GM10248 (cell line): Measurements from ENCODE around the gene CFLAR.
"Not testable (repeated sequence)": the region's sequence is repeated elsewhere in the genome, so short reads cannot be mapped to it uniquely, and the experiment has no call there.

Experiments used
- CTCF ChIA-PET: fragments of 300-600 bp; sonication (Branson Sonifier 250); formaldehyde crosslinking; extraction: SDS; loops from one replicate; lab custom pipeline; 2021; ENCODE audit warnings: antibody characterized with exemption; lab: Yijun Ruan, JAX
- POLR2A ChIA-PET: fragments of 350-650 bp; sonication (Branson Sonifier 250); formaldehyde crosslinking; extraction: SDS; loops from one replicate; lab custom pipeline; 2020; ENCODE audit warnings: antibody characterized with exemption; lab: Yijun Ruan, JAX
- DNase-seq: peaks from one replicate; pipeline ENCODE4 v3.0.0; 2012; ENCODE audit errors: extremely low spot score
- TF ChIP-seq, protein P1 (sequence below): IDR thresholded peaks from 2 replicates; pipeline ENCODE4 v1.5.1; 2012; ENCODE audit warnings: mild to moderate bottlenecking, low read depth; ENCODE audit errors: extremely low read depth, missing control alignments, control extremely low read depth

CFLAR gene

DNA sequence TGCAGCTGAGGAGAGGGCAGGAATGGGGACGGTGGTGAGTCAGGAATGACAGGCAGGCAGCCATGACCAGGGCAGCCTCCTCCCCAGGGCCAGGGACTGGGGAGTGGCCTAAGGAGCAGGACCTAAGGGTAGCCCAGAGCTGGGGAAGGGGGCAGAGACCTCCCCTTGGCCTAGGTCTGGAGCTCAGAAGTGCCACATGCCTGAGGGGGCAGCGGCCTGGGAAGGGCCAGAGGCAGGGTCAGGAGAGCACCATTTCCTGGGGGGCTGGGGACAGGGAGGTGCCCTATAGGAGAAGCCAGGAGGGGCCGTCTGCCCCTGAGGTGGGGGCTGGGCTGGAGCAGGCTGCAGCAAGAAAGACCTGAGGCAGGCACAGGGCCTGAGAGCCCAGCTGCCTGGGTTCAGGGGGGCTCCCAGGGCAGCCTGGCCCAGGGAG is 20.9 kb downstream of the CFLAR start:
- ChIA-PET POLR2A (interaction anchor here (0.5 to 2.7 kb wide), 6 partner anchors 8 to 291 kb away, joined by 3 to 10 read pairs (median 6); no protein-coding TSS in a partner anchor), CTCF (interaction anchor here (0.8 to 1.2 kb wide), 4 partner anchors 9 to 68 kb away, joined by 3 to 4 read pairs (median 4); no protein-coding TSS in a partner anchor)
- TF ChIP-seq, protein P1, sequence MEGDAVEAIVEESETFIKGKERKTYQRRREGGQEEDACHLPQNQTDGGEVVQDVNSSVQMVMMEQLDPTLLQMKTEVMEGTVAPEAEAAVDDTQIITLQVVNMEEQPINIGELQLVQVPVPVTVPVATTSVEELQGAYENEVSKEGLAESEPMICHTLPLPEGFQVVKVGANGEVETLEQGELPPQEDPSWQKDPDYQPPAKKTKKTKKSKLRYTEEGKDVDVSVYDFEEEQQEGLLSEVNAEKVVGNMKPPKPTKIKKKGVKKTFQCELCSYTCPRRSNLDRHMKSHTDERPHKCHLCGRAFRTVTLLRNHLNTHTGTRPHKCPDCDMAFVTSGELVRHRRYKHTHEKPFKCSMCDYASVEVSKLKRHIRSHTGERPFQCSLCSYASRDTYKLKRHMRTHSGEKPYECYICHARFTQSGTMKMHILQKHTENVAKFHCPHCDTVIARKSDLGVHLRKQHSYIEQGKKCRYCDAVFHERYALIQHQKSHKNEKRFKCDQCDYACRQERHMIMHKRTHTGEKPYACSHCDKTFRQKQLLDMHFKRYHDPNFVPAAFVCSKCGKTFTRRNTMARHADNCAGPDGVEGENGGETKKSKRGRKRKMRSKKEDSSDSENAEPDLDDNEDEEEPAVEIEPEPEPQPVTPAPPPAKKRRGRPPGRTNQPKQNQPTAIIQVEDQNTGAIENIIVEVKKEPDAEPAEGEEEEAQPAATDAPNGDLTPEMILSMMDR: no peak

DNA sequence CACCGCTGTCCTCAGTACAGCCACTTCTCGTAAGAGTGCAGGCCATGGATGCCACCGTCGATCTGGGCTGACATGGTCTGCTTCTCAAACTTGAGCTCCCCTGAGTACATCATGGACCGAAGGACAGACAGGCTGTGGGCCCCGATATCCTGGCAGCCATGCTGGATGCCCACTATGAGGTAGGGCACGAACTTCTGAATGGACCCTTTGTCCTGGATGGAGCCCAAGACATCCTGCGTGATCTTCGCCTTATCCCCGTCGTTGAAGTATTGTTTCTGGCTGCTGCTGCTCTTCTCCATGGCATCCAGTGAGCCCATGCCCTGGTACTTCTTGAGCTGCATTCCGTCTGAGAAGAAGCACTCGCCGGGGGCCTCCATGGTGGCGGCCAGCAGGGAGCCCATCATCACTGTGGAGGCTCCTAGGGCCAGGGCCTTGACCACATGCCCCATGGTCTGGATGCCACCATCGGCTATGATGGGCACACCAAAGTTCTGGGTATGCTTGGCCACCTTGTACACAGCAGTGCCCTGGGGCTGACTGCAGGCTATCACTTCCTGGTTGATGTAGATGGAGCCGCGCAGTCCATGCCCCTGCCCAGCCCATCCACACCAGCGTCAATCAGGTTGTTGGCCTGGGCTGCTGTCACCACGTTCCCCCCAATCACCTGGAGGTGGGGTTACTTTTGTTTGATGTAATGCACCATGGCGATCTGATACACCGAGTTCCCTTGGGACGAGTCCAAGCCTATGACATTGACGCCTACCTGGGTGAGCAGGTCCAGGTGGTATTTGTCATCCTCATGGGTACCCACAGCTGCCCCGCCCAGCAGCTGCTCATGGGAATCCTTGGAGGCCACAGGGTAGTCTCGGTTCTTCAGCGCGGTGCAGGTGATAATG is 21.8 kb downstream of the CFLAR start:
- TF ChIP-seq, protein P1: no peak
- no peak for DNase-seq
- ChIA-PET POLR2A (interaction anchor here (1.1 to 2.7 kb wide), 5 partner anchors 8 to 20 kb away, joined by 3 to 10 read pairs (median 6); no protein-coding TSS in a partner anchor), CTCF (interaction anchor here (0.8 to 1.5 kb wide), 6 partner anchors 8 to 69 kb away, joined by 3 to 4 read pairs (median 4); no protein-coding TSS in a partner anchor)

More for the DNA sequence above, 20.9 kb downstream of the CFLAR start:
- no peak for DNase-seq

DNA sequence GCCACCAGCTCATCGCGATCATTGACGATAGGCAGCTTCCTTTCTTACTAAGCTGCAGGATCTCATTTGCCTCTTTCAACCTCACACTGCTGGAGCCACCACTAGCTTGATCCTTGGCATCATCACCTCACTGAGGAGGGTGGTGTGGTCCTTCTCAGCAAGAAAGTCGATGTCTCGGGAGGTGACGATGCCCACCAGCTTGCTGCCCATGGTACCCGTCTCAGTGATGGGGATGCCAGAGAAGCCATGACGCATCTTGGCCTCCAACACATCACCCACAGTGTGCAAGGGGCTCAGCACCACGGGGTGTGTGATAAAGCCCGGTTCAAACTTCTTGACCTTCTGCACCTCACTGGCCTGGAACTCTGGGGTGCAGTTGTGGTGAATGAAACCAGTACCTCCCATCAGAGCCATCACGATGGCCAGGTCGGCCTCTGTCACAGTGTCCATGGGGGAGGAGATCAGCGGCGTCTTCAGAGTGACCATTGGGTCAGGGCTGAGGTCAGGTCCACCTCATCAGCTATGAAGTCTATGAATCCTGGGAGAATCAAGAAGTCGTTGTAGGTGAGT is 22.5 kb downstream of the CFLAR start:
- POLR2A ChIA-PET: interaction anchor here (1.4 to 2.2 kb wide), 2 partner anchors 12 to 20 kb away, joined by 5 to 6 read pairs; no protein-coding TSS in a partner anchor
- CTCF ChIA-PET: interaction anchor here (0.8 to 1.5 kb wide), 3 partner anchors 10 to 20 kb away, joined by 3 to 4 read pairs (median 4); no protein-coding TSS in a partner anchor
- no peak for DNase-seq
- TF ChIP-seq, protein P1: no peak

DNA sequence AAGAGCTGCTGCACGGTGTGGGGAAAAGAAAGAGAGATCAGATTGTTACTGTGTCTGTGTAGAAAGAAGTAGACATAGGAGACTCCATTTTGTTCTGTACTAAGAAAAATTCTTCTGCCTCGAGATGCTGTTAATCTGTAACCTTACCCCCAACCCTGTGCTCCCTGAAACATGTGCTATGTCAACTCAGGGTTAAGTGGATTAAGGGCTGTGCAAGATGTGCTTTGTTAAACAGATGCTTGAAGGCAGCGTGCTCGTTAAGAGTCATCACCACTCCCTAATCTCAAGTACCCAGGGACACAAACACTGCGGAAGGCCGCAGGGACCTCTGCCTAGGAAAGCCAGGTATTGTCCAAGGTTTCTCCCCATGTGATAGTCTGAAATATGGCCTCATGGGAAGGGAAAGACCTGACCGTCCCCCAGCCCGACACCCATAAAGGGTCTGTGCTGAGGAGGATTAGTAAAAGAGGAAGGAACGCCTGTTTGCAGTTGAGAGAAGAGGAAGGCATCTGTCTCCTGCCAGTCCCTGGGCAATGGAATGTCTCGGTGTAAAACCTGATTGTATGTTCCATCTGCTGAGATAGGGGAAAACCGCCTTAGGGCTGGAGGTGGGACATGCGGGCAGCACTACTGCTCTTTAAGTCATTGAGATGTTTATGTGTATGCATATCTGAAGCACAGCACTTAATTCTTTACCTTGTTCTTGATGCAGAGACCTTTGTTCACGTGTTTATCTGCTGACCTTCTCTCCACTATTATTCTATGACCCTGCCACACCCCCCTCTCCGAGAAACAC is 23.2 kb downstream of the CFLAR start:
- DNase-seq, POLR2A ChIA-PET: not testable (repeated sequence)
- CTCF ChIA-PET: interaction anchor here (1.5 kb wide), 1 partner anchor 19 kb away, joined by 4 read pairs; no protein-coding TSS in a partner anchor

DNA sequence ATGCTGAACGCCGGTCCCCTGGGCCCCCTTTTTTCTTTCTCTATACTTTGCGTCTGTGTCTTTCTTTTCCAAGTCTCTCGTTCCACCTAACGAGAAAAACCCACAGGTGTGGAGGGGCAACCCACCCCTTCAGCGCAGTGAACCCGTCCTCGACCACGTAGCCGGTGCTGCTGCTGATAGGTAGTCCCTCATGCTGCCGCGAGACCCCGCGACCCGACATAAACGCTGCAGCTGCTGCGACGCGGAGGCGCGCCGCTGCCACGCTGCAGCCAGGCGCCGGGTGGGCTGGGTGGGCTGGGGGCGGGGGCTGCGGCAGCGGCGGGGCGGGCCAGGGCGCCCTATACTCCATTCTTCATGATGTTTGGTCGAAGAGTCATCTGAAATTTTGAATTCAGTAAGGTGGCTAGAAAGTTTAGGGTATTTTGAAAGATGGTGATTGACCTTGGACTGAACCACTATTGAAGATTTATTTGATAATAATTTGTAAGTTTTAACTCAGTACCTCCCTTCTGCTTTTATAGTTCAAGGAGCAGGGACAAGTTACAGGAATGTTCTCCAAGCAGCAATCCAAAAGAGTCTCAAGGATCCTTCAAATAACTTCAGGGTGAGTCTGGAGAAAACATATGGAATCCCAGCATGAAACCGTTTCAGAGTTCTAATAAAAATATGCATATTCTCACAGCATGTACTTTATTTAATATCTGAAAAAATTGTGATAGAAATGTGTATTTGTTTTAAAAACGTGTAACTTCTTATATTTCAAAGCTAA is 24.1 kb downstream of the CFLAR start:
- no peak for DNase-seq
- ChIA-PET CTCF (interaction anchor here (3.1 kb wide), 1 partner anchor 18 kb away, joined by 15 read pairs; no protein-coding TSS in a partner anchor), POLR2A (no interaction called here)
- TF ChIP-seq, protein P1: no peak
